Activated CD4-positive, alpha-beta T cell treated with anti-CD3 and anti-CD28 coated beads for 36 hours (primary cell): ENCODE results near the gene ALCAM. TPM values are rescaled to one million over a fixed set of nuclear protein-coding genes. Genes with fewer than 3 reads are reported as not detected.

Experiments
- ATAC-seq: fragments of 200-7000 bp; cut with Tn5 transposase; one replicate; pipeline ENCODE4 v1.10.0; 2021; ENCODE audit warnings: mild to moderate bottlenecking, moderate library complexity
- CTCF ChIA-PET: fragments of 350-600 bp; sonication (Branson Sonifier 250); formaldehyde crosslinking; loops from one replicate; lab custom pipeline; 2021; ENCODE audit warnings: antibody characterized with exemption; lab: Charles Lee
- POLR2A ChIA-PET: fragments of 350-600 bp; sonication (Branson Sonifier 250); formaldehyde crosslinking; loops from one replicate; lab custom pipeline; 2021; ENCODE audit warnings: antibody characterized with exemption, inconsistent platforms; lab: Charles Lee
- DNase-seq: peaks from one replicate; pipeline ENCODE4 v3.0.0-alpha.2; 2020
- H3K27ac Mint-ChIP-seq: one replicate; pipeline ENCODE4 v1.8.0; 2021; ENCODE audit warnings: mixed read lengths
- H3K27me3 Mint-ChIP-seq: one replicate; pipeline ENCODE4 v1.8.0; 2021; ENCODE audit warnings: mixed read lengths
- H3K36me3 Mint-ChIP-seq: one replicate; pipeline ENCODE4 v1.8.0; 2021; ENCODE audit warnings: low read depth, mixed read lengths
- H3K4me1 Mint-ChIP-seq: one replicate; pipeline ENCODE4 v1.8.0; 2021; ENCODE audit warnings: mixed read lengths
- H3K4me3 Mint-ChIP-seq: one replicate; pipeline ENCODE4 v1.8.0; 2021; ENCODE audit warnings: mild to moderate bottlenecking, moderate library complexity, mixed read lengths
- H3K9me3 Mint-ChIP-seq: one replicate; pipeline ENCODE4 v1.8.0; 2021; ENCODE audit warnings: low read depth, mixed read lengths
- intact Hi-C, 2 experiments: fragments of 100-400 bp; cut with DNase I in 1 of 2; cut with micrococcal nuclease in 1 of 2; formaldehyde crosslinking; loops; one replicate each; pipeline versions ENCODE4 v1.14.2 to v1.15.1; 2022 to 2024; cut with DNase I, micrococcal nuclease
- total RNA-seq, 2 experiments: library from RNA; stranded (reverse); gene quantifications; one replicate each; pipeline ENCODE4 v1.2.3, GENCODE V29; 2021

Gene ALCAM
- total RNA-seq, 2 experiments from 2014 or later: 22.0 TPM

DNA sequence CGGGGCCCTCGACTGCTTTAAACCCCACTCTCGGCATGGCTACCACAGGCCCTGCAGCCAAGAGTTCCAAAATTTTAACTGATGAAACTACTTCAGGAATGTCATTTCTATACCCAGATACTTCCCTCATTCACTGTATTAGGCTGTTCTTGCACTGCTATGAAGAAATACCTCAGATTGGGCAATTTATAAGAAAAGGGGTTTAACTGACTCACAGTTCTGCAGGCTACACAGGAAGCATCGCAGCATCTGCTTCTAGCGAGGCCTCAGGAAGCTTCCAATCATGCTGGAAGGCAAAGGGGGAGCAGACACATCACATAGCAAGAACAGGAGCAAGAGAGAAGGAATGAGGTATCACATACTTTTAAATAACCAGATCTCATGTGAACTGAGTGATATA is 21.6 kb upstream of the ALCAM start:
- POLR2A ChIA-PET: no interaction called here
- Mint-ChIP-seq H3K27me3 (peaks cover 5% of the 10 kb centered on the region), H3K36me3 (no peaks in the 10 kb centered on the region), H3K27ac (no peak overlapping the region), H3K4me1 (no peaks in the 10 kb centered on the region), H3K4me3 (no peak overlapping the region), H3K9me3 (no peaks in the 10 kb centered on the region)
- ATAC-seq: no peak
- CTCF ChIA-PET: no interaction called here
- DNase-seq: no peak
- intact Hi-C loops: no loop called here

DNA sequence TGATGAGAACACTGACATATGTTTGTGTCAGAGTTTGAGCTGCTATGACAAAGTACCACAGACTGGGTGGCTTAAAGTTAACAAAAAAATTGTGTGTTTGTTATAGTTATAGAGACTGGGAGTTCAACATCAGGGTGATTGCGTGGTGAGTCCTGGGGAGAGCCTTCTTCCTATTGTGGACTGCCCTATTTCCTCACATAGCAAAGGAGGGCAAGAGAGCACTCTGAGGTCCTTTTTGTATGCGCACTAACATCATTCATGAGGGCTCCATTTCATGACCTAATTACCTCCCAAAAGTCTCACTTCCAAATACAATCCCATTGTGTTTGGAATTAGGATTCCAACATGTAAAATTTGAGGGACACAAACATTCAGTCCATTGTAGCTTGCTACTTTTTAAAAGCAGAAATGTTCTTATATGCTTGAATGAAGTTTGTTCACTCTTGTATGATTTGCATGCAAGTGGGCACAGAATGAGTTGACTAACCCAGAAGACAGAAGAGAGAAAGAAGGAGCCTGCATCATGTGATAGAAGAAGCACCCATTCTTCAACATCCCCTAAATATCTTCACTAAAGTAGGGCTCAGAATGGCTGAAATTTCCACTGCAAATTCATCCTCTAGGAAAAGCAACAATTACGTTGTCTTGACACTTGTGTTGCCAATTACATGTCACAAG is 18.9 kb upstream of the ALCAM start:
- DNase-seq (no peak), ATAC-seq (no peak)
- no peak overlapping the region for H3K4me3 Mint-ChIP-seq
- intact Hi-C loops: no loop called here
- H3K4me1 Mint-ChIP-seq: no peaks in the 10 kb centered on the region
- POLR2A ChIA-PET: no interaction called here
- no peak overlapping the region for H3K27ac Mint-ChIP-seq
- no peaks in the 10 kb centered on the region for H3K36me3 Mint-ChIP-seq
- CTCF ChIA-PET: no interaction called here
- peaks cover 17% of the 10 kb centered on the region for H3K27me3 Mint-ChIP-seq
- no peaks in the 10 kb centered on the region for H3K9me3 Mint-ChIP-seq

DNA sequence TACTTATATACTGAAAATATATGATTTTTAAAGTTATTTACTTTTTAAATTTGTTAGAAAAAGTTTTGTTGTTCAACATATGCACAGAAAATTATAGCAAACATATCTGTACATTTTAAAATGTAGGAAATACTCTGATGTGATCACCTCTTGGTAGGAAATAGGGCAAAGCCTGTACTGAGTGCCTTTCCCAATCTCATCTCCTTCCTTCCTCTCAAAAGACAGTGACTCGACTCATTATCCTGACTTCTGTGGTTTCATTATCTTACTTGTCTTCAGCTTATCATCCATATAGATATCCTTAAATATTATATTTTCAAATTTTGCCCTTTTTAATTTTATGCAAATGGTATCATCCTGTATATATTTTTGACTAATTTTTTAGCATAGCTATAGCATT is 18.4 kb upstream of the ALCAM start:
- no peak for ATAC-seq
- H3K4me1 Mint-ChIP-seq: no peaks in the 10 kb centered on the region
- H3K36me3 Mint-ChIP-seq: no peaks in the 10 kb centered on the region
- peaks cover 19% of the 10 kb centered on the region for H3K27me3 Mint-ChIP-seq
- no peak overlapping the region for H3K4me3 Mint-ChIP-seq
- H3K27ac Mint-ChIP-seq: no peak overlapping the region
- intact Hi-C loops: no loop called here
- DNase-seq: no peak
- POLR2A ChIA-PET: no interaction called here
- H3K9me3 Mint-ChIP-seq: no peaks in the 10 kb centered on the region
- CTCF ChIA-PET: no interaction called here

DNA sequence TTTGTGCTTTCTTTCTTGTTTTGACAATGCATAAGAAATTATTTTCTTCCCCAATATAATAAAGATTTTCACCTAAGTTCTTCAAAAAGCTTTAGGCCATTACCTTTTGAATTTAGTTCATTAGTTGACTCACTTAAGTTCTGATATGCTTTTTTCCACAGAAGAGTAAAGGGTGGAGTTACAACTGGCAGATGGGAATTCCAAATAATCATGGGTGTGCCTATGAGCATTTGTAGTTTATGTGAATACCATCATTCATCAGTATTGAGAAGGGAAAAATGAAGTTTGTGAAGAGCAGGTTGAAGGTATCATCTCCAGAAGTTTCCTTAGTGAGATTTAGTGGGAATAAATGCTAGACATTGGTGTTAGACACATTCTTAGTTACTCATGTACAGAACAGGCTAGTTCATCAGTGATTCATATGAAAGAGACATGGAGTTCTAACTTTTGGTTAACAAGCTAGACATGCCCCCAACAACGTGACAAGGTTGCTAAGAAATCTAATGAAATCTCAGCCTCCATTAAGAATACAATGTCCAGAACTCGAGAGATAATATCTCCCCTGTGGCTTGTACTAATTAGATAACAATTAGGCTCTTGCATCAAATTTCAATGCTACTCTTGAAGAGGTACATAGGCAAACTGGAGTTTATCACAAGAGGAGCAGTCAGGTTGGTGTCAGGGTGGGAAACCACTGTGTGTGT is 16.9 kb upstream of the ALCAM start:
- H3K27ac Mint-ChIP-seq: no peak overlapping the region
- no peak for ATAC-seq
- H3K27me3 Mint-ChIP-seq: peaks cover 33% of the 10 kb centered on the region
- POLR2A ChIA-PET: no interaction called here
- CTCF ChIA-PET: no interaction called here
- no peaks in the 10 kb centered on the region for H3K36me3 Mint-ChIP-seq
- H3K9me3 Mint-ChIP-seq: no peaks in the 10 kb centered on the region
- no peak overlapping the region for H3K4me3 Mint-ChIP-seq
- intact Hi-C loops: no loop called here
- H3K4me1 Mint-ChIP-seq: peaks cover 13% of the 10 kb centered on the region
- no peak for DNase-seq

DNA sequence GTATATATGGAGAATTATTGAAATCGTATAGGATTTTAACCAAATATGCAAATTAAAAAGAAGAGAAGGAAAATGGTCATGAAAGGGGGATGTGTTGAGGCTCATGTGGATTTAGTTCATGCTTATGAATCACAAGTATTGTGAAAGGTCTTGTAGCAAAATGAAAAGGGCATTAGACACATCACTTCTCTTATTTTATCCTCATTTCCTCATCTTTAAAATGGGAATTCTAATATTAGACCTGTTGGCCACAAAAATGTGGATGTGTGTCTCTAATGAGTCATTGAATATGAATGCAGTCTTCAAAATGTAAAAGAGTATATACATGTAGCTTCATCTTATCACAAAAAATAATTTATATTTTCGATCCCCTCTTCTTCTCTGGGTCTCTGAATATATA is 14.9 kb upstream of the ALCAM start:
- no peak overlapping the region for H3K27ac Mint-ChIP-seq
- intact Hi-C loops: no loop called here
- peaks cover 23% of the 10 kb centered on the region for H3K4me1 Mint-ChIP-seq
- CTCF ChIA-PET: no interaction called here
- POLR2A ChIA-PET: no interaction called here
- no peak overlapping the region for H3K4me3 Mint-ChIP-seq
- DNase-seq: no peak
- H3K36me3 Mint-ChIP-seq: no peaks in the 10 kb centered on the region
- H3K27me3 Mint-ChIP-seq: peaks cover 44% of the 10 kb centered on the region
- no peak for ATAC-seq
- H3K9me3 Mint-ChIP-seq: no peaks in the 10 kb centered on the region

DNA sequence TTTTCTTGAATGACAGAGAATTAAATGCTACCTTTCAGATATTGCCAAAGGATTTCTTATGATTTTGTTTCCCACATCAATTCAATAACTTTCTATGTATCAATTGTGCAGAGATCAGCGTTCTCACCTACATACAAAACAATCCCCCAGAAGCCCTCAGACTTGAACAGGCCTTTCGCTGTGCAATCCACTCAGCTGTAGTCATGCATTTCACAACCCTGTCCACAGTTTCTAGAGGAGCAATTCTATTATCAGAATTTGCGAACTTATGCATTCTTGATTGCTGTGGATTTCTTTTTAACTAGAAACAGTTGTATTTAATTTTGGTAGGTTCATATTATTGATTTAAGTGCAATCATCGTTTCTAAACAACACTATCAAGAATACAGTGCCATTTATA is 13.7 kb upstream of the ALCAM start:
- H3K27me3 Mint-ChIP-seq: peaks cover 47% of the 10 kb centered on the region
- POLR2A ChIA-PET: no interaction called here
- CTCF ChIA-PET: interaction anchor here (0.6 kb wide), 1 partner anchor 136 kb away, joined by 3 read pairs; no protein-coding TSS in a partner anchor
- intact Hi-C loops: no loop called here
- no peaks in the 10 kb centered on the region for H3K9me3 Mint-ChIP-seq
- ATAC-seq (no peak), DNase-seq (no peak)
- peaks cover 23% of the 10 kb centered on the region for H3K4me1 Mint-ChIP-seq
- no peak overlapping the region for H3K27ac Mint-ChIP-seq
- no peak overlapping the region for H3K4me3 Mint-ChIP-seq
- no peaks in the 10 kb centered on the region for H3K36me3 Mint-ChIP-seq

DNA sequence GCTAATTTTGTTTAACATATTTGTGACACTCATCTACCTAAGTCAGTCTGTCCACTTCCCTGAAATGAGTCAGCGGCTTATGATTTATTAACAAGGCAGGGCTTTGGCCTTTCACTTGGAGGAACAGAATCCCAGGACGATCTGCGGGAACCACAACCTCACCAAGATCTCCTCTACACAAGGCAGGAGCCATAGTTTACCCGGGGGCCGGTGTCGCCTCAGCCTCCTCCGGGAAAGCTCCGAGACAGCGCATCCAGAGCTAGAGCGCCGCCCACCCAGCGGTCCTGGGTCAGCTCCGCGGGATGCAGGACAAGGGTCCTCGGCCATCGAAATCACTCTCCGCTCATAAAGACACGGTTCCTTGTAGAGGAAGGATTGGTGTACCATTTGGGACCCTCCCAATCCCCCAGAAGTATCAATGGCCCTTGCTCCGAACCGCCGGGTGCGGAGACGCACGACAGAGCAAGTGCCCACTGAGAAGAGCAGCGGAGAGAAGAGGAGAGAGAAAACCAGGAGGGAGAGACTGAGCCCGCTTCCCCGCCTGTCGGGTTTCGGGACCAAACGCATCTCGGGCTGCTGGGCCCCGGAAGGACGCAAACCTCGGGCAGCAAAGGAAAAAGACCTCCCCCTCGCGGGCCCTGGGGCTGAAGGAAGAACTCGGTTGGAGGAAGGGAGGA is 13.1 kb upstream of the ALCAM start:
- Mint-ChIP-seq H3K9me3 (no peaks in the 10 kb centered on the region), H3K27me3 (peaks cover 47% of the 10 kb centered on the region), H3K27ac (no peak overlapping the region), H3K4me3 (peak overlapping the region; percentile 23), H3K4me1 (peaks cover 23% of the 10 kb centered on the region), H3K36me3 (no peaks in the 10 kb centered on the region)
- intact Hi-C loops: no loop called here
- peak; percentile 4 for DNase-seq
- CTCF ChIA-PET: no interaction called here
- no peak for ATAC-seq
- POLR2A ChIA-PET: no interaction called here

DNA sequence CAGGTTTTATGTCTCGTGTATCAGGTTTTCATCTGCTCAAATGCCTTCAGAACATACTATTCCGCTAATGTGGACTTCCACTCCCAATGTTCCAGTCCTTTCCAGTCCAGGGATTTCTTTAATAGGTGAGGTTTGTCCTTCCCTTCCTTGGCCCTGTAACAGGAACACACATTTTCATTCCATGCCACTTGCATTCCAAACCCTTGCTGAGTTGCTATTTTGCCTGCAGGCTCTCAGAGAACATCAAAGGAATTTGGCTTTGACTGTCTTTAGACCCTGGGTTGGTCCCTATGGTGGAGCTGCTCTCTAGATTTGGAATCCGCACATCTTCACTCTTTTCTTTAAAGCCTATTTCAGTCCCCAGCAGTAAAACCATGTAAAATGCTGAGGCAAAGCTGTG is 12.3 kb upstream of the ALCAM start:
- ATAC-seq (no peak), DNase-seq (no peak)
- H3K27me3 Mint-ChIP-seq: peaks cover 50% of the 10 kb centered on the region
- POLR2A ChIA-PET: interaction anchor here (1.0 kb wide), 1 partner anchor 15 kb away, joined by 4 read pairs; no protein-coding TSS in a partner anchor
- intact Hi-C loops: no loop called here
- CTCF ChIA-PET: no interaction called here
- H3K36me3 Mint-ChIP-seq: no peaks in the 10 kb centered on the region
- H3K4me3 Mint-ChIP-seq: peak overlapping the region; percentile 23
- peaks cover 28% of the 10 kb centered on the region for H3K4me1 Mint-ChIP-seq
- no peak overlapping the region for H3K27ac Mint-ChIP-seq
- no peaks in the 10 kb centered on the region for H3K9me3 Mint-ChIP-seq

DNA sequence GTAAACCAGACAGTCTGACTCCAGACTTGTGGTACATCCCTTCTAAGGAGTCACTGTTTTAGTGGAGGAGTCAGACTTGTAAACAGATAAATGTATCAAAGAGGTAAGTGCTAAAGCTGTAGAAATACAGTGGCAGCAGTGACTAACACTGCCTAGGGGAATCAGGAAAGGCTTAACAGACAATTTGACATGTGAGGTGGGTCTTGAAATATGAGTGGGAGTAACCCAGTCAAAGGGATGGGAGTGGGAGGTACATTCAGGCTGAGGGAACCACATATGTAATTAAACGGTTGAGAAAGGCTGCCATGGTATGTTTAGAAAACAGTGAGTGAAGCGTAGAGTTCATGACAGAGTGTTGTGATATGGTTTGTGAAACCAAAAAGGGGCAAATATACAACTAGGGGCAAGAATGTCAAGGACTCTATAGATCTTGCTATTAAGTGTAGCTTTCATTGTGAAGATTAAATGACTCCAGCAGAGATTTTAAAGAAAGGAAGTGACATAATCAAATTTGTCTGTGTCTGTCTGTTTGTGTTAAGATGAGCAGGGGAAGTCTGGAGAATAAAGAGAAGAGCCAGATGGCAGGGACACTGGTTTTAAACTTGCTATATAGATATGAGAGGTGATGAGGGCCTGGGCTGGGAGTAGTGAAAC is 11.2 kb upstream of the ALCAM start:
- Mint-ChIP-seq H3K27me3 (peaks cover 47% of the 10 kb centered on the region), H3K27ac (no peak overlapping the region), H3K9me3 (no peaks in the 10 kb centered on the region), H3K4me1 (peaks cover 30% of the 10 kb centered on the region), H3K36me3 (no peaks in the 10 kb centered on the region), H3K4me3 (no peak overlapping the region)
- ChIA-PET POLR2A (interaction anchor here (1.0 kb wide), 1 partner anchor 14 kb away, joined by 4 read pairs; no protein-coding TSS in a partner anchor), CTCF (interaction anchor here (0.9 kb wide), 1 partner anchor 12 kb away, joined by 3 read pairs; the partner anchor contains the start of gene ALCAM)
- ATAC-seq (peak; percentile 60), DNase-seq (no peak)
- intact Hi-C loops: no loop called here

DNA sequence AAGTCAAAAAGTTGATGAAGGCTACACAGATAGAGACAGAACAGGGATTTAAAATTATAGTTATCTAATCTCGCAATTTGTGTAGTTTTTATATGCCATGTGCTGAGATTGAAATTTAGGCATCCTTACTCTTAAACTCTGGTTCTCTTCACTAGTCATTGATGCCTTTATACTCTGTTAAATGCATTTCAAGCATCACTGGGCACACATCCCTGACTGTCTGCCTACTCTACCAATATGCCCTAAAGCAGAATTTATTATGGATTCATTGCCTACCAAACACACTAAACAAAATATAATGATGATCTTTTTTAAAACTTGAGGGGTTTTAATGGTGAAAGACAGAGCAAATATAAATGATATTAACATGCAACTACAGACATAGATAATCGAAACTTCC is 10.3 kb upstream of the ALCAM start:
- H3K9me3 Mint-ChIP-seq: no peaks in the 10 kb centered on the region
- peaks cover 30% of the 10 kb centered on the region for H3K4me1 Mint-ChIP-seq
- peaks cover 45% of the 10 kb centered on the region for H3K27me3 Mint-ChIP-seq
- no peak for DNase-seq
- intact Hi-C loops: no loop called here
- no peak overlapping the region for H3K4me3 Mint-ChIP-seq
- H3K36me3 Mint-ChIP-seq: no peaks in the 10 kb centered on the region
- no peak overlapping the region for H3K27ac Mint-ChIP-seq
- ChIA-PET CTCF (no interaction called here), POLR2A (no interaction called here)
- no peak for ATAC-seq

DNA sequence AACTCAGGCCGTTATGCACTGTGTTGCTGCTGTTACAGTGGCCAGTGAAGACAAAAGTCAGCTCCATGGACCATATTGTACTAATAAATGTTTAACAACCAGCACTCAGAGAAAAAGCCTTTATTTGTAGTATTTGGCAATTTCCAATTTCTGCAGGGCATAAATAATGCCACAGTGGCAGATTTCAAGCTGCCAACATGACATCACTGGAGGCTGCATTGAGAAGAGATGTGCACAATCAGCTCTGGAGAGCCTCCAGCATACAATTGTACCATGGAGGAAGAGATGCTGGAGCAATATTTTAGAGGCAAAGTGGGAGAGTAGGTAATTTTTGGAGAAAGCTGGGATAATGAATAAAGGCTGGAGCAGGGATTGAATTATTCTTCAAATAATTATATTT is 9.7 kb upstream of the ALCAM start:
- DNase-seq: no peak
- ChIA-PET POLR2A (no interaction called here), CTCF (no interaction called here)
- no peak for ATAC-seq
- intact Hi-C loops: no loop called here
- Mint-ChIP-seq H3K27me3 (peaks cover 45% of the 10 kb centered on the region), H3K27ac (no peak overlapping the region), H3K9me3 (no peaks in the 10 kb centered on the region), H3K4me3 (no peak overlapping the region), H3K36me3 (no peaks in the 10 kb centered on the region), H3K4me1 (peaks cover 30% of the 10 kb centered on the region)
